Endothelial cell of umbilical vein (primary cell): Measurements from ENCODE around the gene TRNAU1AP.
"Not testable (repeated sequence)": the region's sequence is repeated elsewhere in the genome, so short reads cannot be mapped to it uniquely, and the experiment has no call there.

Source experiments
- POLR2A ChIP-seq: IDR thresholded peaks from 2 replicates; pipeline ENCODE4 v1.6.1; 2012; ENCODE audit warnings: low read depth, mild to moderate bottlenecking, control low read depth, low read length
- TF ChIP-seq, protein P1 (sequence below), 2 donors: IDR thresholded peaks; 1 replicate in 1 of 2; 2 replicates in 1 of 2; pipeline ENCODE4 v1.5.1; 2011; ENCODE audit warnings: low read length in 2 of 2, mild to moderate bottlenecking in 2 of 2, moderate library complexity in 2 of 2, control low read depth in 1 of 2, inconsistent platforms in 1 of 2, low read depth in 1 of 2; ENCODE audit not compliant: insufficient read depth in 1 of 2; ENCODE audit errors: extremely low read depth in 1 of 2
- TF ChIP-seq, protein P2 (sequence below): IDR thresholded peaks from 2 replicates; pipeline ENCODE4 v1.6.1; 2011; ENCODE audit not compliant: insufficient read depth, insufficient read length

DNA sequence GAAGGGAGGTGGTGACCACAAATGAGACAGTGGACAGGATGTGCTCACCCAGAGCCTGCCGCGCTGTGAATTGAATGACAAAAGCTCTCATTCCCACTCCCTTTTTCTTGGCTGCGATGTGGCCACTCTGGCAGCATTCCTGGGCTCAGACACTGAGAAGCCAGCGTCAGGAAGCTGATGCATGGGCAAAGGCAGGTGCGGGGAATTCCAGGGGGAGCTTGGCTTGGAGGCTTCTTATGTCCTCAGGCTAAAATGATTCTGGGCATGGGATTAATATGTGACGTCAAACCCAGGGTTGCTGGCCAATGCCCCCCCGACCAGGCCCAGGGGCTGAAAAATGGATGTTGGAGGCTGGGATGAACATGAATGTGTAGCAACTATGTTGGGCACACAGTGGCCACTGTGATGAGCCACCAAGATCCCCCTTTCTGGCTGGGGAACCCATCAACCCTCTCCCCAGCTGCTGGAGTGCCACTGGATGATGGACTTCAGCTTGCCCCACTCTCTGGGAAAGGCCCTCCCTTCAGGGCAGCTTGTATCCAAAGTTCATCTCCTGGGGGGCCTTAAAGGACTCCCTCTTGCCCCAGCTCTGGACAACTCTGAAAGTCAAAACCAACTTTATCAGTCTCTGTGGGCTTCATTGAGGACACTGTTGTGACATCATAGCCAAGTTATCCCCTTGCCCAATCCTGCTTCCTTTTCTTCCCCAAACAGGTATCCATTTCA lies 42.0 kb downstream of the TRNAU1AP start:
- TF ChIP-seq, protein P1, sequence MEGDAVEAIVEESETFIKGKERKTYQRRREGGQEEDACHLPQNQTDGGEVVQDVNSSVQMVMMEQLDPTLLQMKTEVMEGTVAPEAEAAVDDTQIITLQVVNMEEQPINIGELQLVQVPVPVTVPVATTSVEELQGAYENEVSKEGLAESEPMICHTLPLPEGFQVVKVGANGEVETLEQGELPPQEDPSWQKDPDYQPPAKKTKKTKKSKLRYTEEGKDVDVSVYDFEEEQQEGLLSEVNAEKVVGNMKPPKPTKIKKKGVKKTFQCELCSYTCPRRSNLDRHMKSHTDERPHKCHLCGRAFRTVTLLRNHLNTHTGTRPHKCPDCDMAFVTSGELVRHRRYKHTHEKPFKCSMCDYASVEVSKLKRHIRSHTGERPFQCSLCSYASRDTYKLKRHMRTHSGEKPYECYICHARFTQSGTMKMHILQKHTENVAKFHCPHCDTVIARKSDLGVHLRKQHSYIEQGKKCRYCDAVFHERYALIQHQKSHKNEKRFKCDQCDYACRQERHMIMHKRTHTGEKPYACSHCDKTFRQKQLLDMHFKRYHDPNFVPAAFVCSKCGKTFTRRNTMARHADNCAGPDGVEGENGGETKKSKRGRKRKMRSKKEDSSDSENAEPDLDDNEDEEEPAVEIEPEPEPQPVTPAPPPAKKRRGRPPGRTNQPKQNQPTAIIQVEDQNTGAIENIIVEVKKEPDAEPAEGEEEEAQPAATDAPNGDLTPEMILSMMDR (IDR thresholded peaks at IDR 0.05; ENCODE audit: extremely low read depth in 1 of 2, insufficient read depth in 1 of 2, low read depth in 1 of 2, low read length in 2 of 2) = not testable (repeated sequence)
- TF ChIP-seq, protein P2, sequence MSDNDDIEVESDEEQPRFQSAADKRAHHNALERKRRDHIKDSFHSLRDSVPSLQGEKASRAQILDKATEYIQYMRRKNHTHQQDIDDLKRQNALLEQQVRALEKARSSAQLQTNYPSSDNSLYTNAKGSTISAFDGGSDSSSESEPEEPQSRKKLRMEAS = not testable (repeated sequence)
- not testable (repeated sequence) for TF ChIP-seq POLR2A
